NCI-H2107 treated with DMSO at 0.1 percent for 48 hours (cell line): ENCODE measurements around the gene SELENOO.

Experiments
- DNase-seq: peaks from one replicate; lab custom pipeline; 2025; ENCODE audit not compliant: unreplicated experiment; lab: John Stamatoyannopoulos, UW

Gene SELENOO

GRCh38 chr22:50216055-50216683 is 15.4 kb downstream of the SELENOO start:
- no peak for DNase-seq

GRCh38 chr22:50216684-50217520 is 16.1 kb downstream of the SELENOO start:
- DNase-seq: no peak

GRCh38 chr22:50217543-50218152 is 16.8 kb downstream of the SELENOO start:
- no peak for DNase-seq

GRCh38 chr22:50218153-50218995 is 17.6 kb downstream of the SELENOO start:
- DNase-seq: no peak

- DNase-seq: peak; percentile 36
Observed at GRCh38 chr22:50218996-50219727, 18.4 kb downstream of the SELENOO start.

- DNase-seq: no peak
Observed at GRCh38 chr22:50219800-50220602, 19.2 kb downstream of the SELENOO start.

- DNase-seq: no peak
Observed at GRCh38 chr22:50220603-50221409, 20.0 kb downstream of the SELENOO start.

GRCh38 chr22:50221410-50222300 is 20.8 kb downstream of the SELENOO start:
- DNase-seq: no peak

GRCh38 chr22:50222508-50222907 is 21.7 kb downstream of the SELENOO start:
- DNase-seq: no peak

GRCh38 chr22:50224071-50224470 is 23.3 kb downstream of the SELENOO start:
- no peak for DNase-seq

- no peak for DNase-seq
Observed at GRCh38 chr22:50225200-50225969, 24.6 kb downstream of the SELENOO start.

- DNase-seq: no peak
Observed at GRCh38 chr22:50226063-50226874, 25.5 kb downstream of the SELENOO start.

GRCh38 chr22:50226875-50227165 is 26.0 kb downstream of the SELENOO start:
- no peak for DNase-seq

GRCh38 chr22:50227579-50228215 is 26.9 kb downstream of the SELENOO start:
- no peak for DNase-seq

GRCh38 chr22:50228366-50228765 is 27.6 kb downstream of the SELENOO start:
- DNase-seq: no peak

- no peak for DNase-seq
Observed at GRCh38 chr22:50229370-50229769, 28.6 kb downstream of the SELENOO start.
